NCI-H2196 (cell line): ENCODE data around the gene BPIFB3.
"Not testable (repeated sequence)": the region's sequence is repeated elsewhere in the genome, so short reads cannot be mapped to it uniquely, and the experiment has no call there.

ENCODE experiments used
- DNase-seq: peaks from one replicate; lab custom pipeline; 2025; ENCODE audit not compliant: unreplicated experiment; lab: John Stamatoyannopoulos, UW

Gene BPIFB3

DNA sequence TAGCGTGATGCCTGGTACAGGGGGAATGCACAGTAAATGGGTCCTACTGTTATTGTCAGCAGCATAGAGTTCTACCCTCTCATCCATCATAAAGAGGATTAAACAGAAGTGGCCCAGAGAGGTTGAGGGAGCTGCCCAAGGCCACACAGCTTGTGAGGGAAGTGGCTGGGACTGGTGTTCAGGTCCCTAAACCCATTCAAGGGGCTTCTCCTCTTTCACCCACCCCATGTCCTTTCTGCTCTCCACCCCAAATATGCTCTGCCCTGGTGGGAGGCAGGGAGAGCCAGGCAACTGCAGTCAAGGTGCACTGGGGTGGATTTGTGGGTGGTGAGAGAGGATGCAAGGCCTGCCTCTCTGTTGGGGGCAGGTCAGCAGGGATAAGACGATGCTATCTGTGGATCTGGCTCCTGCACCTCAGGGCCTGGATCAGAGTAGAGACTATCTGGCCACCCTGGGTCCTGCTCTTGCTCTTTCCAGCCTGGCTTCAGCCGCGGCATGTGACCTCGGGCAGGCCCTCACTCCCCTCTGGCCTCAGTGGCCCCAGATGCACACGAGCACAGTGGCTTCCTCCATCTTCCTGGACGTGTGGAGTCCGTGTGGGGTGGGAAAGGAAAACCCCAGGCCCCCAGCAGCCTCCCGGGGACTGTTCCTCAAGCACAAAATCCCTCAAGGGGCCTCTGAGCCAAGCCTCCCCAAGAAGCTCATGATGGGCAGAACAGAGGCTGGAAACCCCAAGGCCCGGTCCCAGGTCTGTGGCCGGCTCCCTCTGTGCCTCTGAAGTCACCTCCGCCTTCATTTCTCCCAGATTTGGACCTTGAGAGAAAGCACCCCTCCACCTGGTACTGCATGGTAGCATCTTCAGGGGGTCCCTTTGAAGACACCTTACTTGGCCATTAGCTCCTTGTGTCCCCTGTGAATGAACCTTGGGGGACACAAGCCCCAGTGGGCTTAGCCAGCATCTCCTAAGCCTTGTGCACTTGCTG lies 25.6 kb upstream of the BPIFB3 start:
- no peak for DNase-seq

DNA sequence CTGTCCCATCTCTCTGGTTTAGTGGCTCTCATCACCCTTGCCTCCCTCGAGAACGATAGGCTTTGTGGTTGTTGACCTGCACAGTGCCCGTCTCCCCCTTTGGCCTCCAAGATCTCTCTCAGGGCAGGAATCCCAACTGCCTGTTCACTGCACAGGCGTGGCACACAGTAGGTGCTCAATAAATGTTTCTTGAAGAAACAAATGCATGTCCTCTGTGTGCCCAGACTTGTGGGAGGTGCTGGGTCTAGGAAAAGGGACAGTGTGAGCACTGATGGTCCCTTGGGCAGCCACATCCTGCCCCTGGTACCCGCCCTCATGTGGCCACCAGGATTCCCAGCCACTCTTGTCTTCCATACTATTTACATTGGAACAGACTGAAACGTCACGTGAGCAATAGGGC lies 24.8 kb upstream of the BPIFB3 start:
- DNase-seq, result no peak

DNA sequence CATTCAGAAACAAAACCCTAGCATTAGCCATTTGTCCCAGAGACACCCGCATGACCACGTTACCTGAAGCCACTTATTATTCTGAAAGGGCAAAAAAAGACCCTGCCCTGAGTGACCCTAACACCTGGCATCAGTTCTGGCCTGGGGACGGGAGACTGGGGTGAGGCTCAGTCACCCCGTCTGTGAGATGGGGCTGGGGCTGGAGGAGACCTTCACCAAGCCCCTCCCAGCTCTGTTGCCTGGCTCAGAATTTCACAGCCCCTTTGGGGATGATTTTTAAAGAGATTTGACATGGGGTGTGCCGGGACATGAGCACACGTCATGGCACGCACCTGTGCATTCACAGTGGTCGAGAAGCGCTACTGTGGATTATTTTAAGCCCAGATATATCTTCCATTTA lies 23.6 kb upstream of the BPIFB3 start:
- DNase-seq, result no peak

DNA sequence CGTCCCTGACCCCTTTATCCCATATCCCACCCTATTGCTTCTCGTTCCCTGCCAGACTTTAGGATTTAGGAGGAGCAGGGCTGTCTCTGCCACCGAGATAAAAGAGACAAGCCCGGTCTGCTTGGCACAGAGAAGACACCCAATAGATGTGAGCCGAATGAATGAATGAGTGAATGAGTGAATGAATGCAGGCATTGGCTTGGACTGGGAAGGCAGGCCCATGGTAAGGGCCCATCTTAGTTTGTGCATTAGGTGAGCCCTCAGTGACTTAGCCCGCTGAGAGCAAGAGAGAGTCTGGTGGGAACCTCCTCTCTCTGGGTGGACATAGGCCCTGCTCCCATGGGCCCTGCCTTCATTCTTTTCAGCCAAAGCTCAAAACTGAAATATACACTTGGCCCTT lies 23.1 kb upstream of the BPIFB3 start:
- DNase-seq, result no peak

DNA sequence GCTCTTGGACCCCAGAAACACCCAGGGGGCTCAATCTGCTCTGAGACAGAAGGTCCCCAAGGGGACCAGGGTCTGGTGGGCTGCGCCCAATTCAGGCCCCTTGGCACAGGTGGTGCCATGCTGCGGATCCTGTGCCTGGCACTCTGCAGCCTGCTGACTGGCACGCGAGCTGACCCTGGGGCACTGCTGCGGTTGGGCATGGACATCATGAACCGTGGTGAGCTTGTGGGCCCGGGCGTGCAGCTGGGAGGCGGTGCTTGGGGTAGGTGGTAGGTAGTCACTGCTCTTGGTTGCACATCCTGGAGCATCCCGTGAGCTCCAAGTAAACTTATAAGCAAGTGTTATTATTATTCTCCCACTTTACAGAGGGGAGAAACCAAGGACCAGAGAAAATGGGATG lies 22.2 kb upstream of the BPIFB3 start, which contains the start of gene BPIFB6:
Gene BPIFB6 (plus strand): TSS at position 118 of the 400 bp plus-strand sequence. CDS start 0 bp downstream, at position 118.
- no peak for DNase-seq

DNA sequence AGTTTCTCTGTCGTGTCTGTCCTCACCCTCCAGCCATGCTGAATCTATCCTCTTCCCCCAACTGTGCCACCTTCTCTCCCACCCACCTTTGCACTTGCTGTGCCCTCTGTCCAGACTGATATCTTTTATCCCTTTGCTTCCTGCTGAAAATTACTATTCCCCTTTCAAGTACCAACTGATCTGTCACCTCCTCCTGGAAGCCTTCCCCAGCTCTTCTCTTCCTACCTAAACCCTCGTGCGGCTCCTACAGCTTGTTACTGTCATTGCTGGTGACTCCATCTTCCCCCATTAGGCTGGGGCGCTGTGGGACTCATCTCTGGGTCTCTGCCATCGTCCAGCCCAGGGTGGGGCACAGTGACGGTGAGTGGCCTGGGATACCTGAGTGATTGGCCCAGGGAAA lies 21.1 kb upstream of the BPIFB3 start:
- DNase-seq, result no peak

DNA sequence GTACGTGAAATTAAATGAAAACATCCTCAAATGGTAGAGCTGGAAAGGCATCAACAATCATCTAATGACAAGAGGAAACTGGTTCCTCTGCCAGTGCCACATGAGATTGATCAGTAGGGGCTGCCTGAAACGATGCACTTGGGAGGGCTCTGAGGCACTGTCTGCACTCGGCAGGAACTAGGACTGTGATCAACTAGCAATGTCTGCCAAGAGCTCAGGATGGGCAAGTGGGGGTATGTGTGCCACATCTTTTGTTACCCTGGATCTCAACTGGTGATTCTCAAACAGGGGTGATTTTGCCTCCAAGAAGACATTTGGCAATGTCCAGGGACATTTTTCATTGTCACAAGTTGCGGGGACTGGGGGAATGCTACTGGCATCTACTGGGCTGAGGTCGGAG lies 20.3 kb upstream of the BPIFB3 start:
- DNase-seq, result no peak

DNA sequence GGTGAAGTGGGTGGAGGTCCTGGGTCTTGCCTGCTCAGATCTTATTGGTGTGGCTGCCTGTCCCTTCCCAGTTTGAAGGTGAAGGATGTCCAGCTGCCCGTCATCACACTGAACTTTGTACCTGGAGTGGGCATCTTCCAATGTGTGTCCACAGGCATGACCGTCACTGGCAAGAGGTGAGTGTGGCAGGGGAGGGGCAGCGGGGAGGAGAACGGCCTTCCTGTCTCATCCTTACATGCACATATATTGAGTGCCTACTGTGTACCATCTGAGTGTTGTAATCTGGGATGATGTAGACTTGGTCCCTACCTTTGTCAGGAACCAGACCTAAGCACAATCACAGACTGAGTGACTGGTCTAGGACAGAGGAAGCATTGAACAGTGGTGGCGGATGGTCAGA lies 19.6 kb upstream of the BPIFB3 start:
- no peak for DNase-seq

DNA sequence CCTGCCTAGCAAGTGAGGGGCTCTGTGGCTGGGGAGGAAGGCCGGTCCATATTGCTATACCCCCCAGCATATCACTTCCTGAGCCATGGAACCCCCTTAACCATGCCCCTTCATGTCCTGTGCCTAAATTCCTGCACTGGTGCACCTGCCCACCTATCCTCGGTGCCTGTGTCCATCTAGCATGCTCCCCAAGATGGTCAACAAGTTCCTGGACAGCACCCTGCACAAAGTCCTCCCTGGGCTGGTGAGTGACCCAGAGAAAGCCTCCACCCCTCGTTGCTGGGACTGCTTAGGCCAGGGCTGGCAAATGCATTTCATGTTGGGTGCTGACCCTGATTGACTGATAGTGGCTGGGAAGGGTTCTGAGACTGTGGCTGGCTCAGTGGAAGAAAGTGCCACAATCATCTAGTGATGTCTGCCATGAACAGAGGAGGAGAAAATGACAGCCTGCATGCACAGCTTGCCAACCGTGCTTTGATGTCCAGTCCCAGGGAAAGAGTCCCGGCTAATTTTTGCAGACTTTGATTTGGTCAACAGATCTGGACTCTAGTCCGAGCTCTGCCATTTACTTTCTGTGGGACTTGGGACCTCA lies 18.7 kb upstream of the BPIFB3 start:
- no peak for DNase-seq

DNA sequence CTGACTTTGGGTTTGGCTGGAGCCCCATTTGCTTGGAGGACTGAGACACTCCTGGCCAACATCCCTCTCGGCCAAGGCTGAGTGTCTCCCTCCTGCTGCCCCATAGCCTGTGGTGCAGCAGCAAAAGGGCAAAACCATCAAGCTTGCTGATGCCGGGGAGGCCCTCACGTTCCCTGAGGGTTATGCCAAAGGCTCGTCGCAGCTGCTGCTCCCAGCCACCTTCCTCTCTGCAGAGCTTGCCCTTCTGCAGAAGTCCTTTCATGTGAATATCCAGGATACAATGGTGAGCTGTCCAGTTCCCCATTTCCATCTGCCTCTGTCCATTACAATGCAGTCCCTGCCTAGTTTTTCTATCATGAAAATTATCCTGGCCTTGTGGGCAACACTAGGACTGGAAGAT lies 16.2 kb upstream of the BPIFB3 start:
- no peak for DNase-seq

DNA sequence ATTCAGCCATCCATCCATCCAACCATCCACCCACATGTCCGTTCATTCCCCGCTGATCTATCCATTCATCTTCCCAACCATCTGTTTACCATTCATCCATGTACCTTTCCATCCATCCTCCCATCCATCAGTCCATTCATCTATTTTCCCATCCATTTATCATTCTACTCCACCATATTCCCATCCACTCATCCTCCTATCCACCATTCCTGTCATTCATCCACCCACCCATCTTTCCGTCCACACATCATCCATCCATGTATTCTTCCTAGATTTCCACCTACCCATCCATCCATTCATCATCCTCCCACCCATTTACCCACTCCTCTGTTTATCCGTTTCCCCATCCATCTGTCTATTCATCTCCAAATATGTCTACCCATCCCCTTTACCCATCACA lies 15.5 kb upstream of the BPIFB3 start:
- DNase-seq, result no peak

DNA sequence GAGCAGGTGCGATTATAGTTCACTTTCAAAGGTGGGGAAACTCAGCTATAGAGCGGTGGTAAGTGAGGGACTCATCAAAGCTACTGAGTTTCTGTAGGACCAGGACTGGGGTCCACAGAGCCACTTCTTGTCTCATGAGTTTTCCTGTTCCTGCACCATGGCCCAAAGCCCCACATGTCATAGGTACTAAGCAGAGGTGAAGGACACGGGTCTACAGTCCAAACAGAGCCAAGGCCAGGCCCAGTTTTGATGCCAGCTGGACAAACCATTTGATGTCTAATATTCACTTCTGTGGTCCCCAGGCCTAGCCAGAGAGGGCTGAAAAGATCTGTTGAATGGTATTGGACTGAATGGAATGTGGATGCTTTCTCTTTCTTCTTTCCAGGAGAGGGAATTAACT lies 11.3 kb upstream of the BPIFB3 start:
- DNase-seq, result no peak

DNA sequence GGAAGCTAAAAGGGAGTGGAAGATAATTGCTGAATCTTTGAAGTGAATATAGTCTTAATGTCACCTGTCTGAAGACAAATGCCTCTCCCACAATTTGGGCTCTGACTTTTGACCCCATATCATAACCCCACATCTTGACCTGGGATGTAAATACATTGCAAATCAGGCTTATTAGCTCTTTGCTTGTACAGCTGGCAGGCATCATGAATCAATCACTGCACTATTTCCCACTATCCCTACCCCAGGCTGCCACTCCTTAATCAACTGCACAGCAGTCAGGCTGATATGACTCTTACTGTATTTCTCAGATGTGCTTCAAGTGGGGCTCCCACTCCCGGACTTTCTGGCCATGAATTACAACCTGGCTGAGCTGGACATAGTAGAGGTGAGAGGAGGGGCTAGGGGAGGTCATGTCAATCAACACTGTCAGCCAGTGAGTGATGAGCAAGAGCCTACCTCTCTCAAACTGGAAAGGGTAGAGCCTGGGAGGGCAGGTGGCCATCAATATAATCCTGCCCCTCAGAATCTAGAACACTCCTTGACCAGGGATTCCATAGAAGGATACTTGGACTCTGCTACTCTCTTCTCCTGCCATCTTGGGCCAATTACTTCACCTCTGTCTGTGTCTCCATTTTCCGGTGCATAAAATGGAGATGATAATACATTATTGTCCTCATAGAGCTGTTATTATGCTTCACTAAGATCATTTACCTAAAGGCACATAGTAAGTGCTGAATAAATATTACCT lies 10.5 kb upstream of the BPIFB3 start:
- DNase-seq, result no peak

DNA sequence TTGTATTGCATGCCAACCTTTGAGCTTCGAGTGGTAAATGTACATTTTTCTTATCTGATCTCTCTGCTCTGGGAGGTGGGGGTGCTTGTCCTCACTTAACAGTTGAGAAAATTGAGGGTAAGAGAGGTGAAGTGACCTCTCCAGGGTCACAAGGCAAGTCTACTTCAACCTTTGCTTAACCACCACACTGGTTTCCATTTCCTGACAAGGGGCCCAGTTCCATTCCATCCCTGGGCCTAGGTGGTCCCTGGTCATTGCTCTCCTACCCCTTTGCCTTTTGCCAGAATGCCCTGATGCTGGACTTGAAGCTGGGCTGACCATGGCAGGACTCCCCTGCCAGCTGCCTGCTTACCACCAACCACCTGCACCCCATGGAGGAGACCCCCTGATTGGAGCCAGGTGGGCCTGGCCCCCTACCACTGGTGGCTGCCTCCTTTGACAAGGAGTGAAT lies 9.9 kb upstream of the BPIFB3 start:
- no peak for DNase-seq

DNA sequence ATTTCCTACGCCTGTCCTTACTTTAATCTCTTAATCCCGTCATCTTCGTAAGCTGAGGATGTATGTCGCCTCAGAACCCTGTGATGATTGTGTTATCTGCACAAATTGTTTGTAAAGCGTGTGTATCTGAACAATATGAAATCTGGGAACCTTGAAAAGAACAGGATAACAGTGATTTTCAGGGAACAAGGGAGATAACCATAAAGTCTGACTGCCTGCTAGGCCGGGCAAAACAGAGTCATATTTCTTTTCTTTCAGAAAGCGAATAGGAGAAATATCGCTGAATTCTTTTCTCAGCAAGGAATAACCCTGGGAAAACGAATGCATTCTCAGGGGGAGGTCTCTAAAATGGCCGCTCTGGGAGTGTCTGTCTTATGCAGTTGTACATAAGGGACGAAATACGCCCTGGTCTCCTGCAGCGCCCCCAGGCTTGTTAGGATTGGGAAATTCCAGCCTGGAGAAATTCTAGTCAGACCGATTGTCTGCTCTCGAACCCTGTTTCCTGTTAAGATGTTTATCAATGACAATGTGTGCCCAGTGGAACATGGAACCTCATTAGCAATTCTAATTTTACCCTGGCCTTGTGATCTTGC lies 8.5 kb upstream of the BPIFB3 start:
- not testable (repeated sequence) for DNase-seq

DNA sequence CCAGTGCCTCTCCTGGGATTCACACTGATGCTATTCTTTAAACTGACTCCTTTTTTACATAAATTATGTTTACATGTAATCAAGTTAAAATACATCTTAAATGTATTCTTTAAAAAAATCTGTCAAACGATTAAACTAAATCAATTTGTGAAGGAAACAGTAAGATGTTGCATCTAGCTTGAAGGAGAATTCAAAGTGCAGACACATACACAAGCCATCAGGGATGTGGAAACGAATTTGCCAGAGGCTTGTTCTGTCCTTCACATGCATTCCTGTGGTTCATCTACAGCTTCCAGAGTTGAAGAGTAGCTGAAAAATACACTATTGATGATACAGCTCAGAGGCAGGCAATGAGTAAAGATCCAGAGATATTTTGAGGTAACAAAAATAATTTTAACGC lies 7.3 kb upstream of the BPIFB3 start:
- DNase-seq, result no peak

DNA sequence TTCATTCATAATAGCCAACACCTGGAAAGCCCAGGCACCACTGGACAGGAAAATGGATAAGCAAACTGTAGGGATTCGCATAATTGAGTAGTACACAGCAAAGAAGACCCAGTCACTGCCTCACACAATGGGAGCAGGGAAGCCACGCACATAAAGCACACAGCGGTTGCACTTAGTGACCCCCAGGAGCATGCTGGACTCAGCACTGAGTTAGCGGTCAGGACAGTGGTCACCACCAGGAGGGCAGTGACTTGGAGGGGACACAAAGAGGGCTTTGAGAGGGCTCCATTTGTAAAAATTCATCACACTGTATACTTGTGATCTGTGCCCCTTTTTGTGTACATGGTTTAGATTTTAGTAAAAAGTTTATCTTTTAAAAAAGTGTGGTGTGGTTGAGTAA lies 2.4 kb upstream of the BPIFB3 start:
- no peak for DNase-seq

DNA sequence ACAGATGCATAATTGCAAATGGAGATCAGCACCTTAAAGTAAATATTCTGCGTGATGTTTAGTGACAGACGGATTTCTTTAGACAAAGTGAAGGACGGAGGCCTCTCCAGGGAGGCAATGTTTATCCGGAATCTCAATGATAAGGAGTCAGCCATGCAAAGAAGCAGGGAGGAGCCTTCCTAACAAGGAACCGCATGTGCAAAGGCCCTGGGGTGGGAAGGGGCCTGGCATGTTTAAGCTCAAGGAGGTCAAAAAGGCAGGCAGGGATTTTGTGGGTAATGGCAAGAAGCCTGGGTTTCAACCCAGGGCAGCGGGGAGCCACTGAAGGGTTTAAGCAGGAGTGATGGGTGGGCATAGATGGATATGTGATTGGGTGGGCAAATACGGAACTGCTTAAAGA lies 678 bp downstream of the BPIFB3 start:
- no peak for DNase-seq

DNA sequence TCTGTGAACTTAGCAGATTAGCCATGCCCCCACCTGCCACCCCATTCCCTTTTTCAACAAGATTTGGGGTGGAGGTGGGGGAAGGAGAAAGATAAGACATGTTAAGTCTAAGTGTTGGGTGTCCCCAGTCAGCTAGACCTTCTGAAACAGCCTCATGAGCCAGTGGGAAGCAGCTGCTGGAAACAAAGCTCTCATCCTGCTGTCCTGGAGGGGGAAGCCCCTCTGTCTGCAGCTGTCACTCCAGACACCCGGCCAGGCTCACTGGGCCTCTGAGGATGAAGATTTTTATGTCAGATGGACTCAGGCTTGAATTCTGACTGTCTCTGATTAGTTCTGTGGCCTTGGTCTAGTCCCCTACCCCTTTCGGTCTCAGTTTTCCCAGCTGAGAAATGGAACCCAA lies 1.1 kb downstream of the BPIFB3 start:
- no peak for DNase-seq

DNA sequence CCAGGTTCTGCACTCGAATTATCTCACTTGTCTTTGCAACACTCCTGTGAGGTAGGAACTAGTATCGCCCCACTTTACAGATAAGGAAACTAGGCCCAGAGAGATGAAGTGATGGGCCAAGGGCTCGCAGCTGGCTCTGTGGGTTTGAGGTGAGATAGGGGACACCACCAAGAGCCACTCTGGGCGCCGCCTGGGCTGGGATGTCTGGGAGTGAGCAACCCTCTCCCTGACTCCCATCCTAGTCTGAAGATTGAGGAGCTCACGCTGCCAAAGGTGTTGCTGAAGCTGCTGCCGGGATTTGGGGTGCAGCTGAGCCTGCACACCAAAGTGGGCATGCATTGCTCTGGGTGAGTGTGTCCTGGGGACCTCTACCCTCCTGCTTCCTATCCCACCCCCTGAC lies 5.4 kb downstream of the BPIFB3 start:
- no peak for DNase-seq

DNA sequence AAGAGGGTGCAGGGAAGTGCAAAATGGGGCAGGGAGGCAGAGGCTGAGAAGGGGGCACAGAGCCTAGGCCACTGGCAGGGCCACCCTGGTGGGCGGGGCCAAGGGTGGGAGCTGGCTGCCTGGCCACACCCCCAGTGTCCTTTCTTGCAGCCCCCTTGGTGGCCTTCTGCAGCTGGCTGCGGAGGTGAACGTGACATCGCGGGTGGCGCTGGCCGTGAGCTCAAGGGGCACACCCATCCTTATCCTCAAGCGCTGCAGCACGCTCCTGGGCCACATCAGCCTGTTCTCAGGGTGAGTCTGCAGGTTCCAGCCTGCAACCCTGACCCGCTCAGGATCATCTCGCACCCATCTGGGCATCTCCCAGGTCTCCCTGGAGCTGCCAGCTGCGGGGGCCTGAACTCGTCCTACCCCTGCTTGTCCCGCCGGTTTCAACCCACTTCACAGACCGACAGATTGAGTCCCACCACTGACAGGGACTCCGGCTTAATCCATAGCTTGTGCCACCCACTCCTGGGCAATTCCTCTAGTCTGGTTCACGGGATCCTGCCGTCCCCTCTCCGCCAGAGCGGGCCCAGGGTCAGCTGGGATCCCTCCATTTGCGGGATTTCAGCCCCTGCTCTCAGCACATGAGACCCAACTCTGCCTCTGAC lies 6.2 kb downstream of the BPIFB3 start:
- no peak for DNase-seq
